Amygdala (tissue), 56 donors: Measurements from ENCODE around the gene DPF3.
A peak's percentile ranks its signal among the peaks of the same experiment; 100 is the strongest.

Experiments used
- DNase-seq, 56 donors: peaks; one replicate each; lab custom pipeline; 2025; lab: John Stamatoyannopoulos, UW

DPF3 gene

DNA sequence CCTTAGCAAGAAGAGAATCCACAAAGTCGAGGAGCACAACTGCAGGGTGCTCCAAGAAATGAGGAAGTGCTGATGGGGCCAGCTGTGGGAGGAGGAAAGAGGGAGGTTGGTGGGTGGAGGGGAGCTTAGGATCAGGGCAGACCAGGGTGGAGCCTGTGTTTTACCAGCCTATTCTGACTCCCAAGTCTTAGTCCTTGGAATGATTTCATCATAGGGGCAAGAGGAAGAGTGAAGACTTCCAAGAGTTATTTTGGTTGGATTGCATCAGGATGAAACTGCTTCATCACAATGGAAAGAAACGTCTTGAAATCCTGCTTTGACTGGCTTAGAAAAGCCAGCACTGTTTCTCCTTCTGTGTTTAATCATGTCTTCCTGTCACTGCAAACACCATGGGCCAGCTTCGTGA is 194.0 kb downstream of the DPF3 start:
- no peak for DNase-seq

- no peak for DNase-seq
Measured at GRCh38 chr14:72699443-72699842, 194.5 kb downstream of the DPF3 start.

GRCh38 chr14:72692696-72693095 is 201.2 kb downstream of the DPF3 start:
- peak in 4 of 56 donors; percentile 6 to 20 (median 20) for DNase-seq

GRCh38 chr14:72690324-72690723 is 203.6 kb downstream of the DPF3 start:
- DNase-seq: no peak

DNA sequence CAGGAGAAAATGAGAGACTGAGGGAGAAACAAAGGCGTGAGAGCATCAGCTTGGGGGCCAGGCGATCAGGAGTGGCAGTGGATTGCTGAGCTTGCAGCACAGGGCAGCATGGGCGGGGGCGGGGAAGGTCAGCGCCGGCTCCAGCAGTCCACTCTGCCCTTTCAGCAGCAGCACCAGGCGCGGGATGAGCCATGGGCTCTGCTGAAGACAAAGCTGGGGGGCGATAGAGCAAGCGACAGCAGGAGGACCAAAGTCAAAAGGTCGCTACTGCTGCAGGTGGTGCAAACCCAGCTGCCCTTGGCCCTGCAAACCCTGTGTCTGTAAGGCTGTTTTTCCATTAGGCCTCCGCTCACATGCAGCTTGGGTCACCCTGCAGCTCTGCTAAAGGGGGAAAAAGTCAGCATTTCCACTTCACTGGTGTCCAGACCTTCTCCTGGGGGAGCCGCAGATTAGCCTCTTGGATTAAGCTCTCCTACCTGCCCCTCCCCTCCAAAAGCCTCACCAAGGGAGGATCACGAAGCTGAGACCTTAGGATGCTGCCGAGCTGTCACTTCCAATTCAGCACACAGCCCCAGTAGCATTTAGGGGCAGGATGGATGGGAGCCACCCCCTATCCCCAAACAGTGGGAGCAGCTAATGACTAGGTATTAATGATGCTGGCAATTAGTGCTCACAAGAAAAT is 204.8 kb downstream of the DPF3 start:
- DNase-seq: no peak

GRCh38 chr14:72686832-72687231 is 207.1 kb downstream of the DPF3 start:
- no peak for DNase-seq

DNA sequence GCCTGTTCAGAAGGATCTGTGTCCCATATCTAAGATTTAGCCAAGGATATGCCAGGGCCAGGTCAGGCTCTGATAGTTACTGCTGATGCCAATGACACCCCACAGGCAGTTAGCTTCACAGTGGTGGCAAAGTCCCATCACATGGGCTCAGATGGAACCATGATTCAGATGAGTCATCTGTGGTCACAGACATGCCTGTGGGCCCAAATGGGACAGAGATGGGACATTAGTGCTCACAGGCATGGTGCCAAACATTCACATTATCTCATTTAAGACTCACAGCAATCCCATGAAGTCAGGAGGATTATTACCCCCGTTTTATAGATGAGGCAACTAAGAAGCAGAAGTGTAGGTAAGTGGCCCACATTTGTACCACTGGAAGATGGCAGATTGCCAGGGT is 207.8 kb downstream of the DPF3 start:
- DNase-seq: no peak

GRCh38 chr14:72685456-72685855 is 208.4 kb downstream of the DPF3 start:
- DNase-seq: no peak

GRCh38 chr14:72683787-72684186 is 210.1 kb downstream of the DPF3 start:
- DNase-seq: no peak

GRCh38 chr14:72682188-72682587 is 211.7 kb downstream of the DPF3 start:
- no peak for DNase-seq

DNA sequence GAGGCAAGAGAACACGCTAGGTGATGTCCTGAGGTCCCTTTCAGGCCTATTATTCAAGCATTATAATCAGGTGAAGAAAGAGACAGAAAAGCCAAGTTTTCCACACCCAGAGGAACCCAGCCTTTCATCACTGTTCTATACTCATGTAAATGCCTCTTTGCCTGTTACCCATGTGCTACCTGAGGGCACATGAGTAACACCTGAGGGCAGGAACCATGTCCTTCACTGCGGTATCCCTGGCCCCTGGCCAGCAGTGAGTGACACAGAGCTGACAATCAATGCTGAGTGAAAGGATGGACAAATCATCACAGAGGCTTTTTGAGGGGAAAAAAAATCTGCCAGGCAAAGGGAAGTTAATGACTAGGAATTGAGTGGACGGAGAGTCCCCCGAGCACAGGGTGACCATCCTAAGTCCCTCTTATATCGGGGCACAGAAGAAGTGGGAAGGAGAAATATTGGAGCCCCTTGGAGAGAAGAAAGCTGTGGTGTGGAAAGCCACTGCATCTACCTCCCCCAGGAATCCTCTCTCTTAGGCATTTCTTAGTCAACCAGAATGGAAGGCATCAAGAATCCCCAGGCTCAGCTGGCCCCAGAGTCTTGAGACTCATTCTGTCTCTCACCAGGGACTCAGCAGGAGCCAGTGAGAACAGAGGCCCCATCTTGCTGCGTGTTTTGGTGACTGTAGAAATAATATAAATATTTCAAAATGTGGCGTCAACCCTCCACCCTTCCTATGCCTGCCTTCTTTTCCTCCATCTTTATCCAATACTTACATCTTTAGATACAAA is 212.9 kb downstream of the DPF3 start:
- no peak for DNase-seq

- peak in 30 of 56 donors; percentile 8 to 61 (median 32) for DNase-seq
Measured at GRCh38 chr14:72679536-72680151, 214.3 kb downstream of the DPF3 start.

- DNase-seq: peak in 29 of 56 donors; percentile 6 to 61 (median 24)
Measured at GRCh38 chr14:72679141-72679535, 214.8 kb downstream of the DPF3 start.

GRCh38 chr14:72678356-72678755 is 215.5 kb downstream of the DPF3 start:
- no peak for DNase-seq

DNA sequence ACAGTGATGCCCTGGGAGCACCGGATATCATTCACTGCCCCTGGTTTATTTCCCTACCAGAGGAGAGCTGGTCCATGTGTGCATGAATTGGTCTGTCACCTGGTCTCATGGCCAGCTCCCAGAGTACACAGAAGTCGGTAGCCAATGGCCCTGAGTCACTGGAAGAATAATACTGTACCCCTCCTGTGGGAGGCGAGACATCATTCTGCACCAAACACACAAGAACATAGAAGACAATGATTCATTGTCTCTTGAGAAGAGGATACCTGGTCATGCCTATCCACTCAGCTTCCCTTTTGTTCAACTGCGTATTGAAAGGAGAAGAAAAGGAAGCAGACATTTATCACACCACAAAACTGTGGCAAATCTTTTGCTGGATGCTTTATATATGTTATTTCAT is 216.2 kb downstream of the DPF3 start:
- DNase-seq: no peak

DNA sequence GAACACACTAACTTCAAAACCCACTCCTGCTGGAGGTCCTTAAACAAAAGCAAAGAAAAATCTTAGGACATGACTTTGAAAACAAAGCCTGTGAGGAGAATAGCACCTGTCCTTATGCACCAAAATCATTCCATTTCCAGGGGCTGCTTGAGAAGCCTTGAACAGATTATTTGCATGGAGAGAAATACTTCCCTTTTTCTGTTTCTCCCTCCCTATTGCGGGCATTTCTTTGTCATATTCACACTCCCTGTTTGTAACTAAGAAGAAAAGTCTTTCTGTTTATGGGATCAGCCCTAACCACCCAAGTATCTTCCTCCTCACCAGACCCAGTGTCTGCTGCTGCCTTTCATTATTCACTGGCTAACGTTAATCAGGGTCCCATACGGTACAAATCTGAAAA is 218.8 kb downstream of the DPF3 start:
- no peak for DNase-seq

- DNase-seq: no peak
Measured at GRCh38 chr14:72673179-72673578, 220.7 kb downstream of the DPF3 start.

GRCh38 chr14:72666610-72667009 is 227.3 kb downstream of the DPF3 start:
- no peak for DNase-seq

DNA sequence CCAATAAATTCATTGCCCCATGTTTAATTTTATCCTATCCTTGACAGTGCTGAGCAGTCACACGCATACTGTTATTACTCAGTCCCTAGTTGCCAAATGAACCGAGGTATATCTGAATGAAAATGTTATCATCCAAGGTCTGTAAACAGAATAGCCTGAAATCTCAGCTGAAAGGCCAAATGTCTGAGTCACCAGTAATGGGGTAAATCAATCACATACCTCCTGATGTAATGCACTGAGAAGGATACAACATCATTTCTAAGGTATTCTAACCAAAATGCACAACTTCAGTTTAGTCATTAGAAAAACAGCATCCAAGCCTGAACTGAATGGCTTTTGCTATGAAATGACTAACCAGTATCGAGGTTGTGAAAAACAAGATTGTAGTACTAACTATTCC is 228.6 kb downstream of the DPF3 start:
- DNase-seq: no peak

GRCh38 chr14:72664651-72665050 is 229.2 kb downstream of the DPF3 start:
- DNase-seq: no peak

GRCh38 chr14:72663956-72664650 is 229.8 kb downstream of the DPF3 start:
- DNase-seq: no peak
